Effector memory CD8-positive, alpha-beta T cell (primary cell): ENCODE data around the gene WNT6.
A peak's percentile ranks its signal among the peaks of the same experiment; 100 is the strongest.

Experiments used
- ATAC-seq: fragments of 150-1000 bp; cut with Tn5 transposase; replicated peaks from 2 replicates; pipeline ENCODE4 v1.10.0; 2021; ENCODE audit warnings: mild to moderate bottlenecking, moderate library complexity
- DNase-seq, 3 experiments: peaks; one replicate each; pipeline ENCODE4 v3.0.0; 2021
- H3K27ac Mint-ChIP-seq, 2 donors: one replicate each; pipeline ENCODE4 v1.8.0; 2022; ENCODE audit warnings: mild to moderate bottlenecking in 2 of 2, mixed read lengths in 2 of 2, moderate library complexity in 2 of 2
- H3K27me3 Mint-ChIP-seq, 2 donors: one replicate each; pipeline ENCODE4 v1.8.0; 2022; ENCODE audit warnings: mixed read lengths in 2 of 2
- H3K36me3 Mint-ChIP-seq: one replicate; pipeline ENCODE4 v1.8.0; 2022; ENCODE audit warnings: mild to moderate bottlenecking, moderate library complexity, mixed read lengths; ENCODE audit not compliant: insufficient read depth
- H3K4me1 Mint-ChIP-seq, 2 donors: one replicate each; pipeline ENCODE4 v1.8.0; 2022; ENCODE audit warnings: low read depth in 2 of 2, mixed read lengths in 2 of 2
- H3K4me3 Mint-ChIP-seq, 2 donors: one replicate each; pipeline ENCODE4 v1.8.0; 2022; ENCODE audit warnings: mild to moderate bottlenecking in 2 of 2, mixed read lengths in 2 of 2, moderate library complexity in 2 of 2
- H3K9me3 Mint-ChIP-seq, 2 donors: one replicate each; pipeline ENCODE4 v1.8.0; 2022; ENCODE audit warnings: mixed read lengths in 2 of 2

WNT6 gene

GRCh38 chr2:218899147-218899546 lies 39.5 kb downstream of the WNT6 start:
- no peak for DNase-seq
- peaks cover 25 to 33% of the 10 kb centered on the region in 2 donors for H3K4me1 Mint-ChIP-seq
- no peak for ATAC-seq
- no peak overlapping the region for H3K27ac Mint-ChIP-seq
- H3K4me3 Mint-ChIP-seq: peak overlapping the region in 1 of 2 donors; percentile 82
- peaks cover 33% of the 10 kb centered on the region for H3K36me3 Mint-ChIP-seq
- H3K9me3 Mint-ChIP-seq: no peaks in the 10 kb centered on the region
- peaks cover 37 to 46% of the 10 kb centered on the region in 2 donors for H3K27me3 Mint-ChIP-seq

- peaks cover 10% of the 10 kb centered on the region for H3K36me3 Mint-ChIP-seq
- peaks cover 57 to 70% of the 10 kb centered on the region in 2 donors for H3K27me3 Mint-ChIP-seq
- H3K4me3 Mint-ChIP-seq: no peak overlapping the region
Measured at GRCh38 chr2:218902427-218902826, 42.8 kb downstream of the WNT6 start.

GRCh38 chr2:218904176-218904575 lies 44.6 kb downstream of the WNT6 start:
- peaks cover 50 to 59% of the 10 kb centered on the region in 2 donors for H3K27me3 Mint-ChIP-seq
- no peak for DNase-seq
- H3K4me1 Mint-ChIP-seq: peaks cover 0 to 4% of the 10 kb centered on the region in 2 donors
- ATAC-seq: no peak
- no peaks in the 10 kb centered on the region for H3K9me3 Mint-ChIP-seq
- H3K27ac Mint-ChIP-seq: no peak overlapping the region
- H3K4me3 Mint-ChIP-seq: no peak overlapping the region
- H3K36me3 Mint-ChIP-seq: peaks cover 5% of the 10 kb centered on the region

More at GRCh38 chr2:218902427-218902826, 42.8 kb downstream of the WNT6 start:
- ATAC-seq: no peak
- DNase-seq: no peak
- H3K4me1 Mint-ChIP-seq: peaks cover 7 to 8% of the 10 kb centered on the region in 2 donors
- H3K27ac Mint-ChIP-seq: no peak overlapping the region
- H3K9me3 Mint-ChIP-seq: no peaks in the 10 kb centered on the region

GRCh38 chr2:218908721-218909619 lies 49.4 kb downstream of the WNT6 start:
- peaks cover 7% of the 10 kb centered on the region for H3K36me3 Mint-ChIP-seq
- peaks cover 0 to 5% of the 10 kb centered on the region in 2 donors for H3K4me1 Mint-ChIP-seq
- H3K27ac Mint-ChIP-seq: peak overlapping the region; percentile 27 to 55
- H3K9me3 Mint-ChIP-seq: no peaks in the 10 kb centered on the region
- peak overlapping the region; percentile 78 to 81 for H3K4me3 Mint-ChIP-seq
- DNase-seq (peak; percentile 87 to 90 (median 88)), ATAC-seq (peak; percentile 99)
- peaks cover 22 to 26% of the 10 kb centered on the region in 2 donors for H3K27me3 Mint-ChIP-seq

- H3K4me1 Mint-ChIP-seq: peaks cover 0 to 5% of the 10 kb centered on the region in 2 donors
- ATAC-seq: no peak
- no peak overlapping the region for H3K4me3 Mint-ChIP-seq
- no peaks in the 10 kb centered on the region for H3K9me3 Mint-ChIP-seq
- no peak for DNase-seq
- H3K27ac Mint-ChIP-seq: no peak overlapping the region
- peaks cover 11 to 19% of the 10 kb centered on the region in 2 donors for H3K27me3 Mint-ChIP-seq
- H3K36me3 Mint-ChIP-seq: peaks cover 7% of the 10 kb centered on the region
Measured at GRCh38 chr2:218910741-218911140, 51.1 kb downstream of the WNT6 start.

- Mint-ChIP-seq H3K4me3 (no peak overlapping the region), H3K36me3 (peaks cover 2% of the 10 kb centered on the region), H3K27me3 (peaks cover 42 to 53% of the 10 kb centered on the region in 2 donors), H3K4me1 (no peaks in the 10 kb centered on the region), H3K27ac (no peak overlapping the region), H3K9me3 (peaks cover 0 to 6% of the 10 kb centered on the region in 2 donors)
- DNase-seq (no peak), ATAC-seq (no peak)
Measured at GRCh38 chr2:218920504-218920903, 60.9 kb downstream of the WNT6 start.
